Karpas-422 (cell line): ENCODE measurements around the gene OR6P1. TPM values are rescaled to one million over a fixed set of nuclear protein-coding genes. Genes with fewer than 3 reads are reported as not detected.

Experiments
- total RNA-seq: library from RNA; depleted of rRNA; stranded (reverse); fragments of >200 nt; shearing (Covaris generic); gene quantifications from 2 replicates; pipeline ENCODE4 v1.2.3, GENCODE V29; 2014; ENCODE audit warnings: low replicate concordance; rRNA removed

OR6P1 gene
- total RNA-seq, 1 experiment from 2014 or later = not detected

Other genes starting within 250 kb of the OR6P1 start
- gene CD1B, start 239.0 kb downstream of the OR6P1 start, total RNA-seq = not detected in 2 replicates
- gene CD1E, start 216.7 kb downstream of the OR6P1 start, total RNA-seq = not detected in 2 replicates
- gene OR10T2, start 171.1 kb downstream of the OR6P1 start, total RNA-seq = not detected in 2 replicates
- gene OR10K2, start 144.3 kb downstream of the OR6P1 start, total RNA-seq = not detected in 2 replicates
- gene OR10K1, start 108.7 kb downstream of the OR6P1 start, total RNA-seq = not detected in 2 replicates
- gene OR10R2, start 98.4 kb downstream of the OR6P1 start, total RNA-seq = not detected in 2 replicates
- gene OR6Y1, start 16.2 kb downstream of the OR6P1 start, total RNA-seq = not detected in 2 replicates
- not detected in 2 replicates for gene OR10X1, start 9.3 kb upstream of the OR6P1 start, total RNA-seq
- gene OR10Z1, start 34.7 kb upstream of the OR6P1 start, total RNA-seq = not detected in 2 replicates
- gene SPTA1, start 116.1 kb upstream of the OR6P1 start, total RNA-seq = not detected in 2 replicates
- gene OR6K2, start 130.1 kb upstream of the OR6P1 start, total RNA-seq = not detected in 2 replicates
- not detected in 2 replicates for gene OR6K3, start 150.1 kb upstream of the OR6P1 start, total RNA-seq
- gene OR6K6, start 184.1 kb upstream of the OR6P1 start, total RNA-seq = not detected in 2 replicates
- gene OR6N1, start 201.6 kb upstream of the OR6P1 start, total RNA-seq = not detected in 2 replicates
- gene OR6N2, start 210.6 kb upstream of the OR6P1 start, total RNA-seq = not detected in 2 replicates